AML-193 (cell line): ENCODE results near the gene DOCK6.
A peak's percentile ranks its signal among the peaks of the same experiment; 100 is the strongest.
"Not testable (repeated sequence)": the region's sequence is repeated elsewhere in the genome, so short reads cannot be mapped to it uniquely, and the experiment has no call there.

ENCODE experiments used
- DNase-seq, 2 experiments: peaks; one replicate each; lab custom pipeline; 2025; lab: John Stamatoyannopoulos, UW

Gene DOCK6

DNA sequence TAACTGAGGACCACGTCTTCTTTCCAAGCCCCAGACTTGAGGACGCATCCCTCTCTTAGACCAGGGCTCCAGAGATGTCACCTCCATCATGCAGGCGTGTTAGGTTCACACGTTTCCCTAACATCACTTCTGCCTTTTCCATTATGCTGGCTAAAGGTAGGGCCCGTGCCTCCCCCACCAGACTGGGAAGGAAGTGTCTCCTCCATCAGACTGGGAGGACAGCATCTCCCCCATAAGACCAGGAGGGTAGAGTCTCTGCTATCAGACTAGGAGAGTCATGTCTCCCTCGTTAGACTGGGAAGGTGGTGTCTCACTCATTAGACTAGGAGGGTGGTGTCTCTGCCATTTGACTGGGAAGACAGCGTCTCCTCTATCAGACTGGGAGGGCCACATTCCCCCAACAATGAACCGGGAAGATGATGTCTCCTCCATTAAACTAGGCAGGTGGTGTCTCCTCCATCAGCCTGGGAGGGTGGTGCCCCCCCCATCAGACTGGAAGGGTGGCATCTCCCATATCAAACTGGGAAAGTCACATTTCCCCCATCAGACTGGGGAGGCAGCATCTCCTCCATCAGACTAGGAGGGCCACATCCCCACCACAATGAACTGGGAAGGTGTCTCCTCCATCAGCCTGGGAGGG is 88.7 kb downstream of the DOCK6 start:
- no peak for DNase-seq

DNA sequence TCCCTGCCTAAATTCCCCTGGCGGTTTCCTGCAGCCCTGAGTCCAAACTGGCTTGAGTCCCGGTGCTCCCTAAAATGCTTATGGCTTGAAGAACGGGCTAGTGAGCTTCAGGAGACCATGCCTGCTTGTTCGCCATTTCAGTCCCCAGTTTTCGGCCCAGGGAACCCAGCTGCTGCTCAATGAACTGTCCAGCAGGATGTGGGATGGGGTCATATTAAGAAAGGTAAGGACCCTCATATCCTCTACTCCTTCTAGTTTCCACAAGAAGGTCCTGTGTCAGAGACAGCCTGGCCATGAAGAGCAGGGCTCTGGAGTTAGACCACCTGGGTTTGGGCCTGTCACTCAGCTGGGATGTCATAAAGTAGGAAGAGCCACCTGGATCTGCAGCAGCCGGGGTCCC is 89.7 kb downstream of the DOCK6 start:
- DNase-seq: no peak

- no peak for DNase-seq
Observed at GRCh38 chr19:11171144-11171543, 91.2 kb downstream of the DOCK6 start.

DNA sequence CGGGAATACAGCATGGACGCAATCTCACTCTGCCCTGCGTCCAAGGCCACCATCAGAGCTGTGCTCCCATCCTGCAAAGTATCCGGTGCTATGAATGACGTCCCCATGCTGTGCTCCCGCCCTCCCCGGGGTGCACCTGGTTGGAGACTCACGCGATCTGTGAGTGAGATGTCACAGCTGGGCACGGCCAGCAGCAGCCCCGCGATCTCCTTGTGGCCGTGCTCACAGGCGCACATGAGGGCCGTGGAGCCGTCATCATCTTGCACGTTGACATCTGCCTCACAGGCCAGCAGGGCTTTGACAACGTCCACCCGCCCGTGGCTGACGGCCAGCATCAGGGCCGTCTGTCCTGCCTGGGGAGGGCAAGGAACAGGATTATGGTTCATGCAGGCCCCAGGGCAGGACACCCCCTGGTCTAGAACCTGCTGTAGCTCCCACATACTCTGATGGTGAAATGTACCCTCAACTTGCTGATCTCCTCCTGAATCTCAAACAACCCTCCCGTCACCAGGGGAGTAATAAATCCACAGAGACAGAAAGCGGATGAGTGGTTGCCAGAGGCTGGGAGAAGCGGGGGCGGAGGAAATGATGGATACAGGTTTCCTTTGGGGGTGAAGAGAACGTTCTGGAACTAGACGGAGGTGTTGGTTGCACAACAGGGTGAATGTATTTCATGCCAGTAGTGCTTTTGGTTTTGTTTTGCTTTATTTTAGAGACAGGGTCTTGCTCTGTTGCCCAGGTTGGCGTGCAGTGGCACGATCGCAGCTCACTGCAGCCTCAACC is 92.2 kb downstream of the DOCK6 start:
- no peak for DNase-seq

DNA sequence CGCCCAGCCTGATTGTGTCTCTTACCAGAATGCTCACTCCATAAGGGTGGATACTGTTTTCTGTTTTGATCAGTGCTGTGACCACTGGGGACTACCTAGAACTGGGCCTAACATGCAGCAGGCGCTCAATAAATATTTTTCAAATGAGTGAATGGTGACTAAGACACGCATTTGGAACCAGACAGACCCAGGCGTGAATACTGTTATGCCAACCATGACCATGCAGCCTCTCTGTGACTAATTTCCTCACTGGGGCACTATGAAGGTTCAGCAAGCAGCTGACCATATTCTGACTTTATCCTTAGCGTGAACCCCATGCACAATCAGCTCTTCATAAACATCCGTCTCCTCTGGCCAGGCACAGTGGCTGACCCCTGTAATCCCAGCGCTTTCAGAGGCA is 93.8 kb downstream of the DOCK6 start:
- no peak for DNase-seq

GRCh38 chr19:11166281-11167142 is 95.8 kb downstream of the DOCK6 start:
- DNase-seq: no peak

DNA sequence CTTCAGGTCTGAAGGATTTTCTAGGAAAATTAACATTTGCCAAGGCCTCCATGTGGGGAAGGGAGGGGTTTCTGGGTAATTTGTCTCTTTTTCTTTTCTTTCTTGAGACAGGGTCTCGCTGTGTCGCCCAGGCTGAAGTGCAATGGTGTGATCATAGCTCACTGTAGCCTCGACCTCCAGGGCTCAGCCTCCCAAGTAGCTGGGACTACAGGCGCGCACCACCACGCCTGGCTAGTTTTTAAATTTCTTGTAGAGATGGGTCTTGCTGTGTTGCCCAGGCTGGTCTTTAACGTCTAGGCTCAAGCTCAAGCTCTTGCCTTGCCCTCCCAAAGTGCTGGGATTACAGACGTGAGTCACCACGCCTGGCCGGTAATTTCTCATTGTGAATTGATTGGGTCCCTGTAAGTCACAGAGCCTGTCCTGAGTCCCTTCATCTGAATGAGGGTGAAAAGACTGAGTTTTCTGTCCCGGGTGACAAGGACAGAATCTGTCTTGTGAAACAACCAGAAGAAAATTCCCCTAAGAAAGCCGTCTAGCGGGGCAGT is 96.8 kb downstream of the DOCK6 start:
- no peak for DNase-seq

- DNase-seq: no peak
Observed at GRCh38 chr19:11164879-11165406, 97.4 kb downstream of the DOCK6 start.

GRCh38 chr19:11164296-11164695 is 98.0 kb downstream of the DOCK6 start:
- DNase-seq: no peak

DNA sequence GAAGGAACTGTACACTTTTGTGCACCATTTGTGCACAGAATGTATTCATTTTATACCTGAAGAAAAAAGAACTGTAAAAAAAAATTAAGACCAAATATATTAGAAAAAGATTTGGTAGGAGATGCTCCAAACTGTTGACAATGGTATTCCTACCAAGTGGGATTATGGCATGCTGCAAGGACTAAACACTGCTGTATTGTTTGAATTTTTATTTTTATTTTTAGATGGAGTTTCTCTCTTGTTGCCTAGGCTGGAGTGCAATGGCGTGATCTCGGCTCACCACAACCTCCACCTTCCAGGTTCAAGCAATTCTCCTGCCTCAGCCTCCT is 101.9 kb downstream of the DOCK6 start:
- DNase-seq: not testable (repeated sequence)

DNA sequence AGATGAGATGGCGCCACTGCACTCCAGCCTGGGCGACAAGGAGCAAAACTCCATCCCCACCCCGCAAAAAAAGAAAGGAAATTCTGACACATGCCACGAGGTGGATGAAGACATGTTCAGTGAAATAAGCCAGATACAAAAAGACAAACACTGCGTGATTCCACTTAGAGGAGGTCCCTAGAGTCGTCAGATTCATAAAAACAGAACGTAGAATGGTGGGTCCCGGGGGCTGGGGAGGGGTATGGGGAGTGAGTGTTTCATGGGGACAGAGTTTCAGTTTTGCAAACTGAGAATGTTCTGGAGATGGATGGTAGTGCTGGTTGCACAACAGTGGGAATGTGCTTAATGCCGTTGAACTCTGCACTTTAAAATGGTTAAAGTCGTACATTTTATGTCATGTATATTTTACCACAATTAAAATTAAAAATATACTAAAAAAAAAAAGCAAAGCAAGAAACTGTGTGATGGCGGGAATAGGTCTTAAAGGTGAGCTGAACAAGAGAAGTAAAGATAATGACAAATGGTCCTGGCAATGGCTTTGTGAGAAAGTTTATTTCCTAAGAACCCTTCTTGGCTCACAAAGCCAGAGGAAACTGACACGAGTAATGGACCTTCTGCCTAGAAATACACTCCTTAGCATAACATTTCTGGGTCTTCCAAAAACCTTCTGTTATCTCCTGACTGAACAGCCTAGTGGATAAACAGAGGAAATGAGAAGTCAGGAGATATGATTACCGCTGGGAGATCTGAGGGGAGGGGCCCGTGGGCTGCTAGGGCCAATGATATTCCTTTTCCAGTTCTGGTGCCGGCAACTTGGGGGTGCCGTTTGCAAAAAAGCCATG is 102.5 kb downstream of the DOCK6 start:
- DNase-seq: no peak

- peak; percentile 98 for DNase-seq
Observed at GRCh38 chr19:11155373-11156120, 106.8 kb downstream of the DOCK6 start, which contains the start of gene SPC24. Gene SPC24 (minus strand): TSS chr19:11155782. CDS start chr19:11155776, 6 bp downstream.

GRCh38 chr19:11154683-11155047 is 107.7 kb downstream of the DOCK6 start:
- DNase-seq: no peak

DNA sequence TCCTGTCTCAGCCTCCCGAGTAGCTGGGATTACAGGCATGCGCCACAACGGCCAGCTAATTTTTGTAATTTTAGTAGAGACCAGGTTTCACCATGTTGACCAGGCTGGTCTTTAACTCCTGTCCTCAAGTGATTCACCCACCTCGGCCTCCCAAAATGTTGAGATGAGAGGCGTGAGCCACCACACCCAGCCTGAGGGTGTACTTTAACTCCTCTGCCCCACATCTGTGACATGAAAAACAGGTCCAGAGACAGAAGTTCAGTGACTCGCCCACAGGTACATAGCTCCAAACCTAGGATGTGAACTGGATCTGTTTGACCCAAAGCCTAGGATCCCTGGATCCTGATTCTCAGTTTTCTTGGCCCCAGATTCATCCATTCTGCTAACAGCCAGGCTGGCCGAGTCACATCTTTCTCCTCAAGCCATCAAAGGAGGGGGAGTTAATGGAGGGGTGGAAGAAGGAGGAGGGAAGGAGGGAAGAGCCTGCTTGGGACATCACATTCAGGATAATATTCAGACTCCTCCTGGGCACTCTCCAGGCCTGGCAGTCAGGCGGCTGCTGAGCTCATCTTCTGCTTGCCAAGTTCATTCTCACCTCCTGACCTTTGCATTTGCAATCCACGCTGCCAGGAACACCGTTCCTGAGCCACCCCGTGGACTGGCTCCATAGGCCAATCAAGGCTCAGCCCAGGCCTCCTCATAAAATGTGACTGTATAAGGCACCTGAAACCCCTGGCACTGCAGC is 109.8 kb downstream of the DOCK6 start:
- no peak for DNase-seq

DNA sequence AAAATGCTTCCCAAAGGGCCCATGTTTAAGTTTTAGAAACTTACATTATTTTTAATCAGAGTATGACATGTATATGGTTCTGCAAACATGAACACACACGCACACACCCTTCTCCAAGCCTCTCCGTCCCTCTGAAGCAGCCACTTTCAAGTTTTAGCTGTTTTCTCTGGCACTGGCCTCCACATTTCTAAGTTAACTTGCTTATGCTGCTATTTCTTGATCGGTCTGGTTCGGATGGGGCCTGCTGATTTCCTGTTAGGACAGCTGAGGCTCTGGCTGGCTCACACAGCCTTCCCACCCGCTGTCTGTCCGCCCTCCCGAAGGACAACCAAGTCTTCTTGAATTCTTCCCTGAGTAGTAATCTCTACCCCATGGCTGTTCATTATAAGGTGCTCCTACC is 111.1 kb downstream of the DOCK6 start:
- DNase-seq: no peak
